WTC11 (cell line): ENCODE results near the gene PPP2R5E. TPM values are rescaled to one million over a fixed set of nuclear protein-coding genes. Genes with fewer than 3 reads are reported as not detected.

Experiments
- ATAC-seq: fragments of 200-7000 bp; cut with Tn5 transposase; 2 replicates; pipeline ENCODE4 v1.10.0; 2021; ENCODE audit warnings: mild to moderate bottlenecking, moderate library complexity
- CTCF ChIA-PET: fragments of 300-600 bp; sonication (Branson Sonifier 250); formaldehyde crosslinking; loops from one replicate; lab custom pipeline; 2021; ENCODE audit warnings: antibody characterized with exemption; lab: Charles Lee
- POLR2A ChIA-PET: fragments of 350-600 bp; sonication (Branson Sonifier 250); formaldehyde crosslinking; loops from one replicate; lab custom pipeline; 2021; ENCODE audit warnings: antibody characterized with exemption; lab: Charles Lee
- DNase-seq: peaks from one replicate; pipeline ENCODE4 v3.0.0; 2021; ENCODE audit warnings: low spot score
- H3K27ac Mint-ChIP-seq: 2 replicates; pipeline ENCODE4 v1.8.0; 2021; ENCODE audit warnings: mixed read lengths
- H3K27me3 Mint-ChIP-seq: 2 replicates; pipeline ENCODE4 v1.8.0; 2021; ENCODE audit warnings: low read depth, mild to moderate bottlenecking, moderate library complexity, mixed read lengths
- H3K36me3 Mint-ChIP-seq: 2 replicates; pipeline ENCODE4 v1.8.0; 2021; ENCODE audit warnings: mixed read lengths
- H3K4me1 Mint-ChIP-seq: 2 replicates; pipeline ENCODE4 v1.8.0; 2022; ENCODE audit warnings: mixed read lengths
- H3K4me3 Mint-ChIP-seq: 2 replicates; pipeline ENCODE4 v1.8.0; 2021; ENCODE audit warnings: mild to moderate bottlenecking, moderate library complexity, mixed read lengths
- H3K9me3 Mint-ChIP-seq: 2 replicates; pipeline ENCODE4 v1.8.0; 2021; ENCODE audit warnings: mixed read lengths
- CREM ChIP-seq: sonication (generic); formaldehyde crosslinking; IDR thresholded peaks from 2 replicates; pipeline ENCODE4 v1.8.1; 2022; ENCODE audit warnings: mild to moderate bottlenecking, missing genetic modification reagents, moderate library complexity
- ELF4 ChIP-seq: sonication (generic); formaldehyde crosslinking; IDR thresholded peaks from 2 replicates; pipeline ENCODE4 v1.8.1; 2022; ENCODE audit warnings: low read depth, mild to moderate bottlenecking, moderate library complexity, missing genetic modification reagents
- GRHL2 ChIP-seq: fragments of 250-450 bp; sonication (Bioruptor Pico); IDR thresholded peaks from 2 replicates; pipeline ENCODE4 v1.8.0; 2022; ENCODE audit warnings: mild to moderate bottlenecking, moderate library complexity; ENCODE audit not compliant: insufficient replicate concordance, severe bottlenecking
- GTF2I ChIP-seq: fragments of 250-450 bp; sonication (Bioruptor Pico); conservative IDR thresholded peaks from 2 replicates; pipeline ENCODE4 v1.4.0; 2021; ENCODE audit warnings: mild to moderate bottlenecking
- KAT7 ChIP-seq: sonication (generic); formaldehyde crosslinking; IDR thresholded peaks from 2 replicates; pipeline ENCODE4 v1.8.1; 2023; ENCODE audit warnings: missing genetic modification reagents, mild to moderate bottlenecking, borderline replicate concordance
- NR1H2 ChIP-seq: sonication (generic); formaldehyde crosslinking; IDR thresholded peaks from 2 replicates; pipeline ENCODE4 v1.9.0; 2021; ENCODE audit warnings: mild to moderate bottlenecking, moderate library complexity, missing genetic modification reagents
- PRRX2 ChIP-seq: fragments of 250-450 bp; sonication (Bioruptor Pico); IDR thresholded peaks from 2 replicates; pipeline ENCODE4 v1.8.0; 2021; ENCODE audit warnings: mild to moderate bottlenecking
- RELA ChIP-seq: sonication (generic); formaldehyde crosslinking; IDR thresholded peaks from 2 replicates; pipeline ENCODE4 v1.8.1; 2022; ENCODE audit warnings: missing genetic modification reagents, mild to moderate bottlenecking, borderline replicate concordance
- RORB ChIP-seq: fragments of 250-450 bp; sonication (Bioruptor Pico); IDR thresholded peaks from 2 replicates; pipeline ENCODE4 v1.9.0; 2021; ENCODE audit warnings: mild to moderate bottlenecking
- SMAD4 ChIP-seq: sonication (generic); formaldehyde crosslinking; IDR thresholded peaks from 2 replicates; pipeline ENCODE4 v1.8.0; 2022; ENCODE audit warnings: mild to moderate bottlenecking, missing genetic modification reagents
- SOX15 ChIP-seq: fragments of 250-450 bp; sonication (Bioruptor Pico); IDR thresholded peaks from 2 replicates; pipeline ENCODE4 v1.9.0; 2021; ENCODE audit warnings: mild to moderate bottlenecking
- SP1 ChIP-seq: sonication (generic); formaldehyde crosslinking; conservative IDR thresholded peaks from 2 replicates; pipeline ENCODE4 v1.8.1; 2022; ENCODE audit warnings: missing genetic modification reagents
- TCF7 ChIP-seq: sonication (generic); formaldehyde crosslinking; IDR thresholded peaks from 2 replicates; pipeline ENCODE4 v1.8.0; 2022; ENCODE audit warnings: mild to moderate bottlenecking, low read depth, missing genetic modification reagents, moderate library complexity
- TP53 ChIP-seq: sonication (generic); formaldehyde crosslinking; IDR thresholded peaks from 2 replicates; pipeline ENCODE4 v1.8.1; 2023; ENCODE audit warnings: mild to moderate bottlenecking, missing genetic modification reagents
- ZNF232 ChIP-seq: sonication (generic); formaldehyde crosslinking; IDR thresholded peaks from 2 replicates; pipeline ENCODE4 v1.8.0; 2022; ENCODE audit warnings: mild to moderate bottlenecking, missing genetic modification reagents
- ZNF263 ChIP-seq: sonication (generic); formaldehyde crosslinking; IDR thresholded peaks from 2 replicates; pipeline ENCODE4 v1.8.1; 2022; ENCODE audit warnings: low read depth, mild to moderate bottlenecking, moderate library complexity, missing genetic modification reagents
- ZNF423 ChIP-seq: fragments of 250-450 bp; sonication (Bioruptor Pico); IDR thresholded peaks from 2 replicates; pipeline ENCODE4 v2.1.2; 2022; ENCODE audit warnings: mild to moderate bottlenecking, moderate library complexity
- total RNA-seq: library from RNA; stranded (reverse); gene quantifications from 3 replicates; pipeline ENCODE4 v1.2.3, GENCODE V29; 2021
- TF ChIP-seq, protein P1 (sequence below): fragments of 200-600 bp; IDR thresholded peaks from 2 replicates; pipeline ENCODE4 v1.8.0; 2022; ENCODE audit warnings: antibody characterized with exemption
- TF ChIP-seq, protein P2 (sequence below): sonication (generic); formaldehyde crosslinking; IDR thresholded peaks from 2 replicates; pipeline ENCODE4 v1.8.1; 2023; ENCODE audit warnings: mild to moderate bottlenecking, missing genetic modification reagents, borderline replicate concordance
- TF ChIP-seq, protein P3 (sequence below): sonication (generic); formaldehyde crosslinking; IDR thresholded peaks from 2 replicates; pipeline ENCODE4 v1.8.1; 2022; ENCODE audit warnings: low read depth, mild to moderate bottlenecking, moderate library complexity, missing genetic modification reagents, borderline replicate concordance
- TF ChIP-seq, protein P4 (sequence below): sonication (generic); formaldehyde crosslinking; IDR thresholded peaks from 2 replicates; pipeline ENCODE4 v1.8.1; 2023; ENCODE audit warnings: mild to moderate bottlenecking, missing genetic modification reagents, moderate library complexity
- TF ChIP-seq, protein P5 (sequence below): sonication (generic); formaldehyde crosslinking; IDR thresholded peaks from 2 replicates; pipeline ENCODE4 v1.8.1; 2022; ENCODE audit warnings: mild to moderate bottlenecking, missing genetic modification reagents, moderate library complexity, borderline replicate concordance

PPP2R5E gene
- total RNA-seq, 1 experiment from 2014 or later, result 59.0 TPM

DNA sequence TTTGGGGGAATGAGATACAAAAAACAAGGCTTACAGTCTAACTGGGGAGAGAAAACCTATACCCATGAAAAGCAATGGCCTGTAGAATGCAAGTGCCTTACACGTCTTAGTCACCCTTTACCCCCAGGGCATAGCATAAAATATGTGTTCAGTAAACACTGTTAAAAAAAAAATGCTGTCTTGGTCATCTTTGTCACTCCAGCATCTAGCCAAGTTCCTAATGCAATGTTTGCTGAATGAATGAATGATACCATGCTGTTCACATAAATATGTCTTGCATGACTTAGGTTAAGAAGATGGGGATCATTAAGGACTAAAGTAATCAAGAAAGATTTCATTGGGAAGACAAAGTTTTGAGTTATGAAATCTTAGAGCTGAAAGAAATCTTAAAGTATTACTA, 38.5 kb downstream of the PPP2R5E start (continued):
- TF ChIP-seq, protein P1, sequence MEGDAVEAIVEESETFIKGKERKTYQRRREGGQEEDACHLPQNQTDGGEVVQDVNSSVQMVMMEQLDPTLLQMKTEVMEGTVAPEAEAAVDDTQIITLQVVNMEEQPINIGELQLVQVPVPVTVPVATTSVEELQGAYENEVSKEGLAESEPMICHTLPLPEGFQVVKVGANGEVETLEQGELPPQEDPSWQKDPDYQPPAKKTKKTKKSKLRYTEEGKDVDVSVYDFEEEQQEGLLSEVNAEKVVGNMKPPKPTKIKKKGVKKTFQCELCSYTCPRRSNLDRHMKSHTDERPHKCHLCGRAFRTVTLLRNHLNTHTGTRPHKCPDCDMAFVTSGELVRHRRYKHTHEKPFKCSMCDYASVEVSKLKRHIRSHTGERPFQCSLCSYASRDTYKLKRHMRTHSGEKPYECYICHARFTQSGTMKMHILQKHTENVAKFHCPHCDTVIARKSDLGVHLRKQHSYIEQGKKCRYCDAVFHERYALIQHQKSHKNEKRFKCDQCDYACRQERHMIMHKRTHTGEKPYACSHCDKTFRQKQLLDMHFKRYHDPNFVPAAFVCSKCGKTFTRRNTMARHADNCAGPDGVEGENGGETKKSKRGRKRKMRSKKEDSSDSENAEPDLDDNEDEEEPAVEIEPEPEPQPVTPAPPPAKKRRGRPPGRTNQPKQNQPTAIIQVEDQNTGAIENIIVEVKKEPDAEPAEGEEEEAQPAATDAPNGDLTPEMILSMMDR, result no peak
- TF ChIP-seq ZNF423 (CRISPR knock-in tag) (no peak), TP53 (no peak), SP1 (CRISPR knock-in tag) (no peak), SMAD4 (CRISPR knock-in tag) (no peak), CREM (no peak)
- TF ChIP-seq, protein P2, sequence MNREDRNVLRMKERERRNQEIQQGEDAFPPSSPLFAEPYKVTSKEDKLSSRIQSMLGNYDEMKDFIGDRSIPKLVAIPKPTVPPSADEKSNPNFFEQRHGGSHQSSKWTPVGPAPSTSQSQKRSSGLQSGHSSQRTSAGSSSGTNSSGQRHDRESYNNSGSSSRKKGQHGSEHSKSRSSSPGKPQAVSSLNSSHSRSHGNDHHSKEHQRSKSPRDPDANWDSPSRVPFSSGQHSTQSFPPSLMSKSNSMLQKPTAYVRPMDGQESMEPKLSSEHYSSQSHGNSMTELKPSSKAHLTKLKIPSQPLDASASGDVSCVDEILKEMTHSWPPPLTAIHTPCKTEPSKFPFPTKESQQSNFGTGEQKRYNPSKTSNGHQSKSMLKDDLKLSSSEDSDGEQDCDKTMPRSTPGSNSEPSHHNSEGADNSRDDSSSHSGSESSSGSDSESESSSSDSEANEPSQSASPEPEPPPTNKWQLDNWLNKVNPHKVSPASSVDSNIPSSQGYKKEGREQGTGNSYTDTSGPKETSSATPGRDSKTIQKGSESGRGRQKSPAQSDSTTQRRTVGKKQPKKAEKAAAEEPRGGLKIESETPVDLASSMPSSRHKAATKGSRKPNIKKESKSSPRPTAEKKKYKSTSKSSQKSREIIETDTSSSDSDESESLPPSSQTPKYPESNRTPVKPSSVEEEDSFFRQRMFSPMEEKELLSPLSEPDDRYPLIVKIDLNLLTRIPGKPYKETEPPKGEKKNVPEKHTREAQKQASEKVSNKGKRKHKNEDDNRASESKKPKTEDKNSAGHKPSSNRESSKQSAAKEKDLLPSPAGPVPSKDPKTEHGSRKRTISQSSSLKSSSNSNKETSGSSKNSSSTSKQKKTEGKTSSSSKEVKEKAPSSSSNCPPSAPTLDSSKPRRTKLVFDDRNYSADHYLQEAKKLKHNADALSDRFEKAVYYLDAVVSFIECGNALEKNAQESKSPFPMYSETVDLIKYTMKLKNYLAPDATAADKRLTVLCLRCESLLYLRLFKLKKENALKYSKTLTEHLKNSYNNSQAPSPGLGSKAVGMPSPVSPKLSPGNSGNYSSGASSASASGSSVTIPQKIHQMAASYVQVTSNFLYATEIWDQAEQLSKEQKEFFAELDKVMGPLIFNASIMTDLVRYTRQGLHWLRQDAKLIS (CRISPR knock-in tag), result no peak

DNA sequence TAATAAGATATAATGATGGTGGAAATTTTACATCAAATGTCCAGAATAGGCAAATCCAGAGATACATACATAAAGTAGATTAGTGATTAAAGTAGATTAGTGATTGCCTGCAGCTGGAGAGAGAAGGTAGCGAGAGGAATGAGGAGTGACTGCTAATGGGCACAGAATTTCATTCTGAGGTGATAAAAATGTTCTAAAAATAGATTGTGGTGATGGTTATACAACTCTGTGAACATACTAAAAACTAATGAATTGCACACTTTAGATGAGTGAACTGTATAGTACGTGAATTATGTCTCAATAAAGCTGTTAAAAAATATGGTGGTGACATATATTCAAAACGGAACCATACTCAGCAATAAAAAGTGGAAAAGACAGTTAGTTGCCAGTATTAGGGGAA, 41.7 kb downstream of the PPP2R5E start:
- ATAC-seq, result no peak
- H3K4me3 Mint-ChIP-seq, result no peak overlapping the region
- H3K36me3 Mint-ChIP-seq, result no peaks in the 10 kb centered on the region
- H3K27ac Mint-ChIP-seq, result no peak overlapping the region
- ChIA-PET CTCF (interaction anchor here (0.9 kb wide), 1 partner anchor 8 kb away, joined by 3 read pairs; no protein-coding TSS in a partner anchor), POLR2A (no interaction called here)
- no peaks in the 10 kb centered on the region for H3K27me3 Mint-ChIP-seq
- no peaks in the 10 kb centered on the region for H3K9me3 Mint-ChIP-seq
- no peak for DNase-seq
- H3K4me1 Mint-ChIP-seq, result peaks cover 6% of the 10 kb centered on the region
- TF ChIP-seq, protein P3, sequence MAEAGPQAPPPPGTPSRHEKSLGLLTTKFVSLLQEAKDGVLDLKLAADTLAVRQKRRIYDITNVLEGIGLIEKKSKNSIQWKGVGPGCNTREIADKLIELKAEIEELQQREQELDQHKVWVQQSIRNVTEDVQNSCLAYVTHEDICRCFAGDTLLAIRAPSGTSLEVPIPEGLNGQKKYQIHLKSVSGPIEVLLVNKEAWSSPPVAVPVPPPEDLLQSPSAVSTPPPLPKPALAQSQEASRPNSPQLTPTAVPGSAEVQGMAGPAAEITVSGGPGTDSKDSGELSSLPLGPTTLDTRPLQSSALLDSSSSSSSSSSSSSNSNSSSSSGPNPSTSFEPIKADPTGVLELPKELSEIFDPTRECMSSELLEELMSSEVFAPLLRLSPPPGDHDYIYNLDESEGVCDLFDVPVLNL (CRISPR knock-in tag), result no peak
- TF ChIP-seq ZNF263 (CRISPR knock-in tag) (no peak), PRRX2 (CRISPR knock-in tag) (no peak), ELF4 (CRISPR knock-in tag) (no peak), KAT7 (CRISPR knock-in tag) (no peak), NR1H2 (CRISPR knock-in tag) (no peak), TCF7 (CRISPR knock-in tag) (no peak), RELA (CRISPR knock-in tag) (no peak), ZNF232 (CRISPR knock-in tag) (no peak), RORB (CRISPR knock-in tag) (no peak), GRHL2 (CRISPR knock-in tag) (no peak), GTF2I (CRISPR knock-in tag) (no peak), SOX15 (CRISPR knock-in tag) (no peak)
- TF ChIP-seq, protein P1, result no peak
- TF ChIP-seq, protein P2 (CRISPR knock-in tag), result no peak
- TF ChIP-seq, protein P4, sequence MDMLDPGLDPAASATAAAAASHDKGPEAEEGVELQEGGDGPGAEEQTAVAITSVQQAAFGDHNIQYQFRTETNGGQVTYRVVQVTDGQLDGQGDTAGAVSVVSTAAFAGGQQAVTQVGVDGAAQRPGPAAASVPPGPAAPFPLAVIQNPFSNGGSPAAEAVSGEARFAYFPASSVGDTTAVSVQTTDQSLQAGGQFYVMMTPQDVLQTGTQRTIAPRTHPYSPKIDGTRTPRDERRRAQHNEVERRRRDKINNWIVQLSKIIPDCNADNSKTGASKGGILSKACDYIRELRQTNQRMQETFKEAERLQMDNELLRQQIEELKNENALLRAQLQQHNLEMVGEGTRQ (CRISPR knock-in tag), result no peak
- TF ChIP-seq, protein P5, sequence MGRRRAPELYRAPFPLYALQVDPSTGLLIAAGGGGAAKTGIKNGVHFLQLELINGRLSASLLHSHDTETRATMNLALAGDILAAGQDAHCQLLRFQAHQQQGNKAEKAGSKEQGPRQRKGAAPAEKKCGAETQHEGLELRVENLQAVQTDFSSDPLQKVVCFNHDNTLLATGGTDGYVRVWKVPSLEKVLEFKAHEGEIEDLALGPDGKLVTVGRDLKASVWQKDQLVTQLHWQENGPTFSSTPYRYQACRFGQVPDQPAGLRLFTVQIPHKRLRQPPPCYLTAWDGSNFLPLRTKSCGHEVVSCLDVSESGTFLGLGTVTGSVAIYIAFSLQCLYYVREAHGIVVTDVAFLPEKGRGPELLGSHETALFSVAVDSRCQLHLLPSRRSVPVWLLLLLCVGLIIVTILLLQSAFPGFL, result no peak
